ENCODE data around the gene PPP3CA.

DNA sequence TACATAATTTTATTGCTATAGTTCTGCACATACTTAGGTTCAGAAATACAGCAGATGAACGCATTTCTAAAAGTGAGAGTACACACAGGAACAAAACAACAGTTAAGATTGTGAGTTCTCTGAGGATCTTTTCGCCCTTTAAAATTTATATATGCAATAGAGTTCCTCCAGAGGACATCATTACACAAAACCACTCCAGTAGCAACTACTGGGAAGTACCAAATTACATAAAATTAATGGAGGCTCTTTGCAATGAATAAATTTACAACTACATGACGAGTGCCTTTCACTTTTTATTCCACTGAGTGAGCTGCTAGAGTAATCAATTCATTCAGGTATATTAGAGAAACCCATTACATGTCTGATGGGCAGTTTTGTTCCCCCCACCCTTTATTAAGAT is 107.2 kb downstream of the PPP3CA start:
- no peak for TF ChIP-seq CEBPB (IDR thresholded peaks at IDR 0.05; ENCODE audit: low read depth)
- TF ChIP-seq REST (IDR thresholded peaks at IDR 0.05; ENCODE audit: low read depth): no peak
- TF ChIP-seq YY1 (IDR thresholded peaks at IDR 0.05; ENCODE audit: extremely low read depth, insufficient replicate concordance, low read depth, low read length): no peak
- TF ChIP-seq POLR2AphosphoS5 (IDR thresholded peaks at IDR 0.05; ENCODE audit: low read depth, low read length): no peak
- TF ChIP-seq, protein P1, sequence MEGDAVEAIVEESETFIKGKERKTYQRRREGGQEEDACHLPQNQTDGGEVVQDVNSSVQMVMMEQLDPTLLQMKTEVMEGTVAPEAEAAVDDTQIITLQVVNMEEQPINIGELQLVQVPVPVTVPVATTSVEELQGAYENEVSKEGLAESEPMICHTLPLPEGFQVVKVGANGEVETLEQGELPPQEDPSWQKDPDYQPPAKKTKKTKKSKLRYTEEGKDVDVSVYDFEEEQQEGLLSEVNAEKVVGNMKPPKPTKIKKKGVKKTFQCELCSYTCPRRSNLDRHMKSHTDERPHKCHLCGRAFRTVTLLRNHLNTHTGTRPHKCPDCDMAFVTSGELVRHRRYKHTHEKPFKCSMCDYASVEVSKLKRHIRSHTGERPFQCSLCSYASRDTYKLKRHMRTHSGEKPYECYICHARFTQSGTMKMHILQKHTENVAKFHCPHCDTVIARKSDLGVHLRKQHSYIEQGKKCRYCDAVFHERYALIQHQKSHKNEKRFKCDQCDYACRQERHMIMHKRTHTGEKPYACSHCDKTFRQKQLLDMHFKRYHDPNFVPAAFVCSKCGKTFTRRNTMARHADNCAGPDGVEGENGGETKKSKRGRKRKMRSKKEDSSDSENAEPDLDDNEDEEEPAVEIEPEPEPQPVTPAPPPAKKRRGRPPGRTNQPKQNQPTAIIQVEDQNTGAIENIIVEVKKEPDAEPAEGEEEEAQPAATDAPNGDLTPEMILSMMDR (IDR thresholded peaks at IDR 0.05 in 2 of 3, conservative IDR thresholded peaks at IDR 0.05 in 1 of 3; ENCODE audit: borderline replicate concordance in 1 of 3, insufficient read depth in 1 of 3, low read depth in 2 of 3, low read length in 2 of 3): no peak
- TF ChIP-seq ZNF274 (IDR thresholded peaks at IDR 0.05; ENCODE audit: low read depth, low read length): no peak
- no peak for TF ChIP-seq EZH2phosphoT487 (IDR thresholded peaks at IDR 0.05; ENCODE audit: borderline replicate concordance)

Data from HCT116 (cell line).